ENCODE measurements around the gene CHCHD4.

GRCh38 chr3:14140668-14141067 is 16.0 kb upstream of the CHCHD4 start:
- TF ChIP-seq, protein P1, sequence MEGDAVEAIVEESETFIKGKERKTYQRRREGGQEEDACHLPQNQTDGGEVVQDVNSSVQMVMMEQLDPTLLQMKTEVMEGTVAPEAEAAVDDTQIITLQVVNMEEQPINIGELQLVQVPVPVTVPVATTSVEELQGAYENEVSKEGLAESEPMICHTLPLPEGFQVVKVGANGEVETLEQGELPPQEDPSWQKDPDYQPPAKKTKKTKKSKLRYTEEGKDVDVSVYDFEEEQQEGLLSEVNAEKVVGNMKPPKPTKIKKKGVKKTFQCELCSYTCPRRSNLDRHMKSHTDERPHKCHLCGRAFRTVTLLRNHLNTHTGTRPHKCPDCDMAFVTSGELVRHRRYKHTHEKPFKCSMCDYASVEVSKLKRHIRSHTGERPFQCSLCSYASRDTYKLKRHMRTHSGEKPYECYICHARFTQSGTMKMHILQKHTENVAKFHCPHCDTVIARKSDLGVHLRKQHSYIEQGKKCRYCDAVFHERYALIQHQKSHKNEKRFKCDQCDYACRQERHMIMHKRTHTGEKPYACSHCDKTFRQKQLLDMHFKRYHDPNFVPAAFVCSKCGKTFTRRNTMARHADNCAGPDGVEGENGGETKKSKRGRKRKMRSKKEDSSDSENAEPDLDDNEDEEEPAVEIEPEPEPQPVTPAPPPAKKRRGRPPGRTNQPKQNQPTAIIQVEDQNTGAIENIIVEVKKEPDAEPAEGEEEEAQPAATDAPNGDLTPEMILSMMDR (IDR thresholded peaks at IDR 0.05; ENCODE audit: insufficient read depth, low read length) = no peak
- no peak for TF ChIP-seq GABPA (IDR thresholded peaks at IDR 0.05; ENCODE audit: low read depth)
